Astrocyte of the hippocampus (primary cell): ENCODE measurements around the gene NFIB.

Experiments
- DNase-seq: peaks from one replicate; pipeline ENCODE4 v3.0.0; 2011; ENCODE audit warnings: low read depth, low spot score

NFIB gene

DNA sequence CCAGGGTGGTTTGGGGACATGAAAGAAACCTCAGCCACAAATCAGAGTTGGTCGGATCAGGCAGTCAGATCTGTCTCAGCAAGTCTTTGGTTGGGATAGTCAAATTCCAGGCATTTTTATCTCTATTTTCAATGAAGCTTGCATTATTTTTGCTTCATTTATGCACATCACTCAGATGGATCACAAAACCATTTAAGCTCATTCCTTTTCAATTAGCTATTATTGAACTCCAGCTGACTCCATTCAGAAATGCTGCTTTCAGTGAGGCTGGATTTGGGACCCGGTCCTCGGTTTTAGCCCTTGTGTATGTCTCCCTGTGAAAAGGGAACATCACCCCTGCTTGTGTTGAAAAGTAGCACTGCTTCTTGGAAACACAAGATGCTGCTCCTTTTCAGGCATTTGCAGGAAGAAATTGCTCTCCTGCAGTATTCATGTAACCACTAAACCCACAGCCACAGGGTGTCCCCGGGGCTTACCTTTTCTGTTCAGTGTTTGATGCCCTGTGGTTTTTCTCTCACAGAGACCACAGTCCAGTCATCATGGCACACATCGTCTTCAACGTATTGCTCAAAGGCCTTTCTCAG is 232.9 kb downstream of the NFIB start:
- peak; percentile 90 for DNase-seq

DNA sequence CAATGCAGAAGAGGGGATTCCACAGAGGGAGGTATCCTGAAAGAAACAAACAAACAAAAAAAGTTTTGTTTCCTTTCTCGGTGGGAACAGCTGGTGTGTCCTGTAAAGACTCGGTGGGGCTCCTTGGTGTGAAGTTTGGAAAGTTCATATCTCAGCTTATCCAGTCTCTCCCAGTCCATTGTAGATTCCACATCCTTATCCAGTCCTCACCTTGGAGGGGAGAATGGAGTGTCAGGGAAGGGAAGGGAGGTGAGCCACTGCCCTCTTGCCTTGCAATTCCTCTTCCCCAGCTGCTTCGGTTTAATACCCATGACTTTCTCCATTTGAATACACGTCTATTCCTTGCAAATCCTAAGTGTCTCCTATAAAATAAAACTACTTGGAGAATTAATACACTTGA is 234.5 kb downstream of the NFIB start:
- no peak for DNase-seq

DNA sequence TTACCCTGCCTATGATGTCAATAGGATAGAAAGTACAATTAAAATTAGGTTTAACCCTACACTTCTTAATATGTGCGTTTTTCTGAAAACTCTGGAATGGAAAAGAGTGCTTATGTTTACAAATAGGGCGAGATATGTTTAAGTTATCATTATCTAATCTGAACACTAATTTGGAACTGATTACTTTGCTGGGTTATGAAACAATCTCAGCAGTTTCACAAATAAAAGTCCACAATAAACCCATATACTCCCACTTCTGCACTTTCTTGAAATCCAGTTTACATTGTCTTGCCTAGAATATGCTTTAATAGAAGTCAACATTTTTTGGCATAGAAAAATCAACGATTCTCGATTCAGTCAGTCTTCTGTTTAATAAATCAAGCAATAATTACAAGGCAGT is 236.3 kb downstream of the NFIB start:
- DNase-seq, result no peak

DNA sequence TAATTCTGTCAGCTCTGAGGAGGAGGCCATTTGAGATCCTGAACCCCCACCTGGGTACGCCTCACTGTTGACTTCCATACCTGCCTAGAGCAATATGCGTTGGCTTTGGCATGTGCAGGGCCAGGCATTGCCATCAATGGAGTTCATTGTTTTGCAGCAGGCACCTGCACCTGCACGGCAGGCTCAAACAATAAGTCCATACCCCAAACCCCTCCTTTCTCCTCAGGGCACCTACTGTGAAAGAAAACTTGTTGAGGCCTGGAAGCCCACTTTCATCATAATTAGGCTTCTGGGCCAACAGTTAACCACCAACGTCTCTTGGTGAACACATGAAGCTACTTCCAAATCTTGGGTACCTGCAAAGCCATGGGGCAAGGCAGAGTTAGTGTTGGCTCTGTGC is 238.7 kb downstream of the NFIB start:
- no peak for DNase-seq

DNA sequence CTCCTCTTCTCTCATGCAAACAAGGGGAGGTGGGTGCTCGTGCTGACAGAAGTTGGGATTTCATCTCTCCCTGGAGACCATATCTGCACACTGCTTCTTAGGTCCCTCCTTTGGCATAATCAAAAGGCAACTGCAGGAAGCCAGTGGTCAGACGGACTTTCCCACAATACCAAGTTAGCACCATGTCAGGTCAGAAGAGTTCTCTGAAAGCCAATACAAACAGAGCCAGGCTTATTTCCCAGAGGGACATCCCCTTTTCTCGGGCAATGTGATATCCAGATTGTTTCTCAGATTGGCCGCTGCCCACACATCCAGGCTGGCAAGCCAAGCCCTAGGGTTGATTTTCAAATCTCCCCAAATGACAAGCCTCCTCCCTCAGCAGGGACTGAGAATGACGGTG is 241.1 kb downstream of the NFIB start:
- peak; percentile 49 for DNase-seq

DNA sequence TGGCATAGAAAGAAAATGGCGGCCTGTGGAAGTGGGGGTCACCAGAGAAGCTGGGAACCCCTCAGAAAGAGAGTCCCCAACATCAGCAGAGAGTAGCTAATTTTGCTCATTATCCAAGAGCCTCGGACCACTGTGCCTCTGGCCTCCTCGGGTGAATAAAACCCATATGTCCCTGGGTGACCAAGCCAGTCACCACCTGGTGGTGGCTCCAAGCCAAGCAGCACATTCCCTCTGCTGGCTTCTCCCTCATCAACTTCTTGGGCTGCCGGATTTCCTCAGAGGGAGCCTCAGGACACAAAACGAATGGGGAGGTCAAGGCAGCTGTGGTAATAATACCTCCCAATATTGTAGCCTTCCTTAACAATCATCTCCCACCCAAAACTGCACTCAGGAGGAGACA is 242.5 kb downstream of the NFIB start:
- no peak for DNase-seq

DNA sequence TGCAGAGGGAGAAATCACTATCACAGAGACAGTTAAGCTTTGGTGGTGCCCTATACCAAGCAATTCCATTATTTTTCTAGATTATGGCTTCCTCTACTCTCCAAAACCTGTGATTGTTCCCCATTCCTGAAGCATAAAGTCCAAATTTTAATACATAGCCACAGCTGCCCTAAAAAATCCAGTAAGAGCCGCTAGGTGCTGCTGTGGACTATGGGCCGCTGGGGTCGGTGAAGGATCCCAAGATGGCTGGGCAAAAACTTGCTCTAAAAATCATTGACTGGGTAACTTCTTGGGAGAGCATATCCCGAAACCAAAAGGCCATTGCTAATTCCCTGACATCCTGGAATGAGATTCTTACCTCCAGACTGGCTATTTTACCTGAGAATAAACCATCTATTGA is 245.3 kb downstream of the NFIB start:
- DNase-seq, result no peak

DNA sequence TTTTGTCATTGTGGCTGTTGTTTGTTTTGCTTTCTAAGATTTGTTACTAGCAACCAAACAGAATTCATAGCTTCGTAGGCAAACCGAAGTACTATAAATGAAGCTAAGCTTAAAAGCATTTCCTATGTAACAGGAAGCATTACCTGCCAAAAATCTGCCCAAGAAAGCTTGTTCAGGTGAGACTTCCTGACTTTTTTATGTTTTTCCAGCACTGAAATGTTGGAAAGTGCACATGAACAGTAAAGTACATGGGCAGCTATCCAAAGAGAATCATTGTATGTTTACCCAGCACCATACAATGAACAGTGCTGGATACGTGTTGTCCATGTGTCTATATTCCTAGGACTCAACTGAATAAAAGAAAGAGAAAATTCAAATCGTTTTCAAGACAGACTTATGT is 247.1 kb downstream of the NFIB start:
- DNase-seq, result no peak

DNA sequence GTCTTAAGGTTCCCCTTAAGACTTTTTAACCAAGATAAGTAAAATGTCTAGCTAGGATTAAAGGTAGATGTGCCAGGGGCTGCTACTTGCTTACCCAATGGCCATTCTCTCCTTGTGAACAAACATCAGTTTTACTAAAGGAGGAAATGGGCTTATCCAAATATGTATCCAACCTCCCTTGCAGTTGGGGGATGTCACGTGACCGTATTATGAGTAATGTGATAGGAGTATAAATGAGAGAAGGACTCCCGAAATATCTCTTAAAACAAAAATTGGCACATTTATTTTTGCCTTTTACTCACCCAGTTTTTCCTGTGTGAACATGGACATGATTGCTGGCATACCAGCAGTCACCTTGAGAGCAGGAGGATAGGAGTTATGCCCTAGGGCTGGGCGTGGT is 247.9 kb downstream of the NFIB start:
- no peak for DNase-seq

DNA sequence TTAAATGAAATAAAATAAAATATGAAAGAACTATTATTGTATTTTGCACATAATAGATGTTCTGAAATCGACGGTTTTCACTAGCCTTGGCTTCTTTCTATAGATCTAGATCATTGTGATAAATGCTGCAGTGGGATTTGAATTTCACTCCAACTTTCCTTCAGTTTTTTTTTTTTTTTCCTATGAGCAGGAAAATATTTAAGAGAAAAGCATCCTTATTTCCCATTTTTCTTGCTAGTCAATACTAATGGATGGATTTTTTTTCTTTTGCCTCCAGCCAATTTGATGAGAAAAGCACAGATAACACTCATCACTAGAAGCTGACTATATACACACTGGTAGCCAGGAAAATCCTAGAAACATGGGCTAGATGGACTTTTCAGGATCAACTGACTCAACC is 249.0 kb downstream of the NFIB start:
- DNase-seq, result no peak

DNA sequence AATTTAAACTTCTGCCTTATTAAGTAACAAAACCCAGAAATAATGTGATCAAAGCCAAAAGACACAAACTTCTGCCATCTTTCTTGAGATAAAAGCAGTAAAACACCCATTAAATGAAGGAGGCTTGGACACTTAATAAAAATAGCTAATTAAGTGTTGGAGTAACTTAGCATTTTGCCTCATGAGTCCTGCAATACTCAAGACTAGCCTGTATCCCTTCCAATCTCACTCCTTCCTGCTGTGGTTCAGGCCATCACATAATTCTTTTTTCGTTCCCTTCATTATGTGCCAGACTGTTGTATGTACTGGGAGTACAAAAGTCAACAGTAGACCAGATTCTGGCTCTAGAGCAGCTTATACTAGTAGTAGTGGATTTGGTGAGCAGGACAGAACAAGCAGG is 250.2 kb downstream of the NFIB start:
- DNase-seq, result no peak

DNA sequence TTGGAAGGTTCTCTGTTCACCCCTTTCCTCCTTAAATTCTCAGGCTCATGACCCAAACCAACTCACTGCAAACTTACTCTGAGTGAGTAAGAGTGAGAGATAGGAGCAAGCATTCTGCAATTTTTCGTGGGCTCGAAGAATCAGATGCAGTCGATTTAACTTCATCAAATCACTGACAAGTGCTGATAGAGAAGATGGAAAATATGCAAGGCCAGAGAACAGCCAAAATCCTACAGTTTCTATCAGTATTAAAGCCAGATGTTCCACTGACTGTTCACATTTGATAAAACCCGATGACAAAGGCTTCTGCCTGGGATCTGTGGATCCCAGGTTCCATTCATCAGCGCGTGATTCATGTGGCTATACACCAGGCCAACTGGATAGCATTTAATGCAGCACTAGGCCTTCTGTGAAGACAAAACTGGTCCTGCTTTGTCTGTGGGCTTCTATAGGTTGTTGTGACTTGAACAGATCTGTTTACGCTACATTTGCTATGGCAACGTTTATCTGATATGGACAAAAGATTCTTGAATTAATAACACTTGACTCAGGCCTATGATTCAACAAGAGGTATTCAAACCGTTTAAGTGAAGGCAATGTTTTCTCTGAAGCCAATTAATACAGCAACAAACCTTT is 251.2 kb downstream of the NFIB start:
- DNase-seq, result peak; percentile 72

DNA sequence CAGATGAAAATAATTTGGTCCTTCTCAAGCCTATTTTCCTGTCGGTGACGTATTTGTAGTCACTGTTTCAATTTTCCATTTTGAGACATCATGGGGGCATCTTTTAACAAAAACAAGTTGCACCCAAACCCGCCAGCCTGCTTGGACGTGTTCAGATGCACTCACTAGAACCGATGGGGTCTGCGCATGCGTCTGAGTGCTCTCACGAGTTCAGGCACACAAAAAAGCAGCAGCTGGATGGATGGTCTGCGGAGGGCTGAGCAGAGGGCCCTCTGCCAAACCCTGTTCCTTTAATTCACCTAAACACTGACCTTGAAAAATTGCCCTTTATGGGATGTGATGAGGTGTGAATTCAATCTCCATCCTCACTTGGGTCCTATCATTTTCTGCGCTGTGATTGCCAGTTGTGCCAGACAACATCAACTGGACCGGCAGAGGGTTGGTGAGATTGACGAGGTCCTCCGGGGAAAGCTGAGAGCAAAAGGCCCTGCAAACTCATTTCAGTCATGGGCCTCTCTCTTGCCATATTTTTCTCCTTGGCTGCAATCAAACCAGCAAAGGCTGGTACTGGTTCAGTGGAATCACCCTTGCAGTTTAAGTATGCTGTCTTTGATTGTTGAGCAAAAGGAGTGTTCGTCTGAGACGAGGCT is 251.9 kb downstream of the NFIB start:
- DNase-seq, result peak; percentile 6

DNA sequence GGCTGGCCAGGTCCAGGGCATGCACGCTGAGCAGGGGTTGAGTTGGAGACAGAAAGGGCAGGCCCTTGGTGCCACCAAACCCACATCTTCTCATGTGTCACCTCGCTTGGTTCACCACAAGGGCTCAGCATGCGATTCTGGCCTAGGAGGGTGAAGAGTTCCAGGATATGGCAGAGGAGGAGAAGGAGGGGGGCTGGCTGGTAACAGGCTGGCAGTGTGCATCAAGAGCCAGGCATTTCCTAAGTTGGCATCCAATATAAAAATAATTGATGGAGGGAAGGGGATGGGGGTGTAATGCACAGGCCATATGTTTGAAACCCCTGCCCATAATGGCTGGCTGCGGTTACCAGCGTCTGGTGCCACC is 255.6 kb downstream of the NFIB start:
- no peak for DNase-seq

DNA sequence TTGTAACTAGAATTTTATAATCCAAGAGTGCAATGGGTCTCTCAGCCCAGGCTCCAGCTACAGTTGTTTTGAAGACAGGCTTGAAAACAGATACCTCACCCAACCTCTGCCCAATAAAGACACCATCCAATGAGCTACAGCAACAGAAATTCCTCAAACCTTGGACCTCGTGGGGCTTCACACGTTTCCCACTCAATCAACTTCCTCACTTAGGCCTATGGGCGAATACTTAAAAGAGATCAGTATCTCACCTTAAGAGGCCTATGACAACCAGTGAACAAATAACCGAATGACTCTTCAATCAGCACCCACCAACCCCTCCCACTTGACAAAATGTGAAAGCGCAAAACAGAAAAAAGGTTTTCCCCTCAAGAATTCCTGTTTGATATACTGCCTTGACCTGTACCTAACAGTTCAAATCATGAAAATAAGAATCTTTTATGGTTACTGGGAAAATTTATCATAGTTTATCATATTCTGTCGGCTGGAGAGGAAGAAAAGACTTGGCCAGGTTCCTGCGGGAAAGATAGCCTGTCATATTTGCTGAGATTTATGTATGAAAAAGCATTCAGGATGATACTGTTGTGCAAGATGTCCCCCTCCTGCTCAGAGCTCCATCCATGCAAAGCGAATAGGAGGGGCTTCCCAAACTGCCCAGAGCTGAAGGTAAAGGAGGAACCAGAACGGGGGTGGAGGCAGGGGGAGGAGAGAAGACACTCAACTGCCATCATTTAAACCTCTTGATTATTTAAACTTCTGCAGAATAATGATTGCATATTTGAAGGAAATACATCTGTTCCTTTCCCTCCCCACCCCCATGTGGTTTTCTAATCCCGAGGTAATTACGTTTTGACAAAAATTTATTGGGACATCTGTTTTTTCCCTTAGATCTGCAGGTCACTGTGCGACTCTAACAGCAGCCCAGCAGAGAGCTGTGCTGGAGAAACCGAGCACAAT is 256.3 kb downstream of the NFIB start:
- DNase-seq, result no peak

DNA sequence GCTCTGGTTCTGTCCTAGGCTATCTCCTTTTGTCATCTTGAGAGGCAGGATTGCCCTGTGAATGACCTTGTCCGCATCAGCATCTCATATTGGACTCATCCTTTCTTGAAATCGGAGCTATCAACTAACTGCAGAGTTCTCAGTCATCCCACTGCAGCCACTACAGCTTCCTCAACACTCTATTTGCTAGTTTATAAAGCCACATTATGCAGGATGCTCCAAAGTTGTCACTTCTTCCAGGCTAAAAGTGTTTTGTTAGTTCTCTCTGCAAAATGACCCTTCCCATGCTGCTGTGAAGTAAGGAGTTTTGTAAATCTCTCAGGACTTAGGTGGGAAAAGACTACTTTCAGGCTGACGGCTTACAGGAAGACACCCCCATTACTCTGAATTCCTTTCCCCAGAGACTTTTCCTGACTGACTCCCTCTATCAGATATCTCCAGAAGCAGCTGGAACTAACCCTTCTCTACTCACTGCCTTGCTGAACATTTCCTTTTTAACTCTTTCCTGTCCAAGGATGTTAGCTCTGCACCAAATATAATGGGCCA is 257.6 kb downstream of the NFIB start:
- DNase-seq, result no peak

DNA sequence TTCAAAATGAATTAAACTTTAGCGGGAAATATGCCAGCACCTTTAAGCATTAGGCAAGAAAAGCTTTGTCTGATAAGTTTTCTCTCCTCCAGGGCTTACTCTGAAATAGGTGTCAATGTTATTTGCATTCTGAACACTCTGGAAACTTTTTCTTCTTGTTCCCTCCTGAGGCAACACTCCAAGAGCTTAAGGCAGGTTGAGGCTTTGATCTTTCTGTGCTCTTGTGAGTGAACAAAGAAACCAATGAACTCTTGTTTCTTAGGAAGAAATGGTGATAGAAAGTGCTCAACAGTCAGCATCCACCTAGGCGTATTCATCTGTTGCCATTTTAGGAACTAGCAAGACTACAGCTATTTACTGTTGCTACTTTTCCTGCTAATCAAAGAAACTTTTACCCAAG is 259.8 kb downstream of the NFIB start:
- DNase-seq, result no peak

DNA sequence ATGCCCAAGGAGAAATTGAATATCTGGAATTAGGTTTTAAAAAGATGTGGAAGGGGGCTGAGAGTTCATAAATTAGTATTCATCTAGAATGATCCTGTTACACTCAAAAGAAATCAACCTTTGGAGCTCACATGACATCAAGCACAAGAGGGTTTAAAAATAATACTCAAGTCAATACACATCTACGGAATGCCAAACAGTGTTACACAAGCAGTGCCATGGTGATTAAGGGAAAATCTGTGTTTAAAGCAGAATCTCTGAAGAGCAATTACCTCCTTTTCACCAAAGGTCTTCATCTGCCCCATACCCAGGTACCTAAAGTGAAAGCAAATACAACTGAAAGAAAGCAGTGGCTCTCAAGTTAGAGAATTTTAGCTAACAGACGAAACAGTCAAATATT is 261.6 kb downstream of the NFIB start:
- DNase-seq, result no peak

DNA sequence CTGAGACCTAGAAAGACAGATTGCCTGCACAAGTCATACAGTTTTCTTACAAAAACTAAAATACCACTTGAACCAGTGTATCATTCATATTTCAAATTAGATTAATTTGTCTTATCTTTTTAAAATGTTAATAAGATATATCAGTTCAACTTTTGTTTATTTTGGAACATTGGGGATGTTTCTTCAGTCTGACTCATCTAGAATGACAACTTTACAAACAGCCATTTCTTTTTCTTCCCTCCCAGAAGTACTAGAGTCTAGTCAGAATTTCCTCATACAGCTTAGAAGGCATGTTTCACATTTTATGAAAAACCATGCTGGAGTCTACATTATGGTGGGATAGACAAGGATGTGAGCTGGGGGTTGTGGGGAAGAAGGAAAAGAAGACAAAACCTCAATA is 262.5 kb downstream of the NFIB start:
- DNase-seq, result no peak

DNA sequence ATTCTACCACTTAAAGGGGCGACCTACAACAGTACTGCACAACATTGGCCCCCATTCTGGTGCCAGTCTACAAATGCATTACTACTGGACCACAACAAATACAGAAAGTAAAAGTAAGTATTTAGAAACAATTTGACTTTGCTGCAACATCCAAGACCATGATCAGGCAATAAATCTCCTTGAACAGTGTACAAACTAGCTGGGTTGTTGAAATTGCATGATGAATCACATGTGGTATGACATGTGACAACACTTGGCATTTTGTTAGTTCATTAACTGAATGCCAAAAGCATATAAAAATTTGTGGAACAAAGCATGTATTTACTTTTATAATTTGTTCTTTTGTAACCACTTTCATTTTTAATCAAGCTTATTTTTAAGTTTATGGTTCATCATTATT is 270.5 kb downstream of the NFIB start:
- DNase-seq, result no peak

DNA sequence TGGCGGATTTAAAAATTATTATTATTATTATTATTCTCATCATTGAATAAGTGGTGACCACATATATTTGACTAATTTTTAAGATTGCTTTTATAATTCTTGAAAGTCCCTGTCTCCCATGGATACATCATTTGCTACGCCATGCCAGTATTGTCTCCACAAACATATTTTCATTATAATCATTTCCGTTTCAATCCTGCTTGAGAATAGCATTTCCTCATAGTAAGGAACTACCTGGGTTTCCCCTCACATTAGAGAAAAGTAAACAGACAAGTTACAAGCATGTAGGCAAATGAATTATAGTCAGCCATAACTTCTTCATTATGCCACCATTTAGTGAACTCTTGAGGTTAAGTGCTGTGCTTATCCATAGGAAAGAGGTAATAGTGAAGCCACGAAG is 276.6 kb downstream of the NFIB start:
- no peak for DNase-seq

DNA sequence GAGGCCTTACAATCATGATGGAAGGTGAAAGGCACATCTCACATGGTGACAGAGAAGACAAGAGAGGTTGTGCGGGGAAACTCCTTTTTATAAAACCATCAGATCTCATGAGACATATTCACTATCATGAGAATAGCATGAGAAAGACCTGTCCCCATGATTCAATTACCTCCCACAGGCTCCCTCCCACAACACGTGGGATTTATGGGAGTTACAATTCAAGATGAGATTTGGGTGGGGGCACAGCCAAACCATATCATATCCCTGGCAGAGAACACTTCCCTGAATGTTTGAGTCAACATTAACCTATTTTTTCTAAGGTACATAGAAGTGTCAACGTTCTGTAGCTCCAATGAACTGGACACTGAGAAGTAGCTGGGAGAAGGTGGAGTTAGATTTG is 280.9 kb downstream of the NFIB start:
- no peak for DNase-seq
